ENCODE results near the gene SIL1. TPM values are rescaled to one million over a fixed set of nuclear protein-coding genes. Genes with fewer than 3 reads are reported as not detected.

The SIL1 gene
- total and polyA plus RNA-seq, 9 of the 15 experiments (the other 6 are each of a cell fraction or from before 2014, with no cell fraction given), result 1.3 to 30.5 (median 18.1) TPM

DNA sequence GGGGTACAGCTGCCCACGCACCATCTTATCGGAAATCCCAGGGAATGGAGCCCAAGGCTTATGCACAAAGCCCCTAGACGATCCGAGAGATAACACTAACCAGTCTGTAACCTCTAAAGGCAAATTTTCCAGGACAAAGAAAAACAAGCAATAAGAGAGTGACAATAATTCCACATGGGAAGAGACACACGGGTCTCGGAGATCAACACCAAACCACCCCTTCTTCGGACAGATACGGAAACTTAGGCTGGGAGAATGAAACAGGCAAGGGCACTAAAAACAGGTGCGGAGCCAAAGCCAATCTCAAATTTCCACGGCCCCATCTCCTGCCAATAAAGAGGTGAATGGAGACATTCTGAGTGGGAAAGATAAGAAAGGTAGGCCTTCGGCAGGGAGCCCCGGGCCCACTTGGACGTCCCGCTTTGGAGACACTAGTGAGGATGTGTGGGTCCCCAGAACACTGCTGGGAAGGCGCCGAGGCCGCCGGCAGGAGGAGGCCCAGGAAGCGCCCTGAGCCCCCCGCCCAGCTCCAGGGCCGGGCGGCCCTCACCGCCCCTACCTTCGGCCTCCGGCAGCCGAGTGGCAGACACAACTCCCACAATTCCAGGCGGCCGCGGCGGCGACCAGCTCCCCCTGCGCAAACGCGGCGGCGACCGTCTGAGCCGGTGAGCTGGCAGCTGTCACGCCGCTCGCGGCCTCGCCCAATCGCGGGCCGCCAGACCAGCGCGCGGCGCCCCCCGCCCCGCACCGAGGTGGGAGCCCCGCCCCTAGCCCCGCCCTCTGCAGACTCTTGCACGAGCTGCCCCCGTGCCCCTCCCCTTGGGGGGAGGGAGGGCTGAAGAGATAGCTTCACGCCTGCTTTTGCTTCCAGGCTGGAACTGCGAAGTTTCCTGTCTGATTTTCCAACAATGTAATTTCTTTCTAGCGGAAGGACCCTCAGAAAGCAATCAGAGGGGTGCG lies at the start of gene SIL1 (continued):
- TF ChIP-seq ZNF282 (CRISPR knock-in tag; IDR thresholded peaks at IDR 0.05) (no peak), SETDB1 (IDR thresholded peaks at IDR 0.05; ENCODE audit: low read length) (no peak), ZNF79 (CRISPR knock-in tag; IDR thresholded peaks at IDR 0.05; ENCODE audit: low read depth) (no peak), PRMT5 (CRISPR knock-in tag; IDR thresholded peaks at IDR 0.05) (no peak), RB1 (IDR thresholded peaks at IDR 0.05; ENCODE audit: low read depth) (peak; percentile 63), SMAD3 (CRISPR knock-in tag; conservative IDR thresholded peaks at IDR 0.05) (no peak), WHSC1 (IDR thresholded peaks at IDR 0.05; ENCODE audit: low read length) (no peak), CTCF (IDR thresholded peaks at IDR 0.05 in 2 of 3, conservative IDR thresholded peaks at IDR 0.05 in 1 of 3; ENCODE audit: insufficient read depth in 2 of 3, low read depth in 1 of 3, low read length in 3 of 3) (no peak), HDAC3 (IDR thresholded peaks at IDR 0.05; ENCODE audit: borderline replicate concordance, partially characterized antibody) (no peak), NELFE (IDR thresholded peaks at IDR 0.05; ENCODE audit: insufficient read depth, insufficient read length) (no peak), TRIM24 (IDR thresholded peaks at IDR 0.05) (no peak), E2F3 (CRISPR knock-in tag; IDR thresholded peaks at IDR 0.05) (no peak), ZNF445 (CRISPR knock-in tag; IDR thresholded peaks at IDR 0.05; ENCODE audit: low read depth) (no peak), ZNF444 (CRISPR knock-in tag; IDR thresholded peaks at IDR 0.05) (peak; percentile 70; the same call in 1 of the 2 replicates), SRSF3 (IDR thresholded peaks at IDR 0.05; ENCODE audit: insufficient read depth, low read length) (no peak), NCOR1 (IDR thresholded peaks at IDR 0.05) (peak; percentile 30), ELK1 (CRISPR knock-in tag; IDR thresholded peaks at IDR 0.05) (no peak), RNF2 (IDR thresholded peaks at IDR 0.05) (peak; percentile 55; the same call in 1 of the 2 replicates), FIP1L1 (IDR thresholded peaks at IDR 0.05; ENCODE audit: low read depth, low read length, poor library complexity, severe bottlenecking) (peak; percentile 24), ZNF766 (CRISPR knock-in tag; conservative IDR thresholded peaks at IDR 0.05) (peak; percentile 63; the same call in 1 of the 2 replicates), MCM7 (IDR thresholded peaks at IDR 0.05) (no peak)
- TF ChIP-seq, protein P1, sequence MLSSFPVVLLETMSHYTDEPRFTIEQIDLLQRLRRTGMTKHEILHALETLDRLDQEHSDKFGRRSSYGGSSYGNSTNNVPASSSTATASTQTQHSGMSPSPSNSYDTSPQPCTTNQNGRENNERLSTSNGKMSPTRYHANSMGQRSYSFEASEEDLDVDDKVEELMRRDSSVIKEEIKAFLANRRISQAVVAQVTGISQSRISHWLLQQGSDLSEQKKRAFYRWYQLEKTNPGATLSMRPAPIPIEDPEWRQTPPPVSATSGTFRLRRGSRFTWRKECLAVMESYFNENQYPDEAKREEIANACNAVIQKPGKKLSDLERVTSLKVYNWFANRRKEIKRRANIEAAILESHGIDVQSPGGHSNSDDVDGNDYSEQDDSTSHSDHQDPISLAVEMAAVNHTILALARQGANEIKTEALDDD (IDR thresholded peaks at IDR 0.05), result no peak
- TF ChIP-seq, protein P2, sequence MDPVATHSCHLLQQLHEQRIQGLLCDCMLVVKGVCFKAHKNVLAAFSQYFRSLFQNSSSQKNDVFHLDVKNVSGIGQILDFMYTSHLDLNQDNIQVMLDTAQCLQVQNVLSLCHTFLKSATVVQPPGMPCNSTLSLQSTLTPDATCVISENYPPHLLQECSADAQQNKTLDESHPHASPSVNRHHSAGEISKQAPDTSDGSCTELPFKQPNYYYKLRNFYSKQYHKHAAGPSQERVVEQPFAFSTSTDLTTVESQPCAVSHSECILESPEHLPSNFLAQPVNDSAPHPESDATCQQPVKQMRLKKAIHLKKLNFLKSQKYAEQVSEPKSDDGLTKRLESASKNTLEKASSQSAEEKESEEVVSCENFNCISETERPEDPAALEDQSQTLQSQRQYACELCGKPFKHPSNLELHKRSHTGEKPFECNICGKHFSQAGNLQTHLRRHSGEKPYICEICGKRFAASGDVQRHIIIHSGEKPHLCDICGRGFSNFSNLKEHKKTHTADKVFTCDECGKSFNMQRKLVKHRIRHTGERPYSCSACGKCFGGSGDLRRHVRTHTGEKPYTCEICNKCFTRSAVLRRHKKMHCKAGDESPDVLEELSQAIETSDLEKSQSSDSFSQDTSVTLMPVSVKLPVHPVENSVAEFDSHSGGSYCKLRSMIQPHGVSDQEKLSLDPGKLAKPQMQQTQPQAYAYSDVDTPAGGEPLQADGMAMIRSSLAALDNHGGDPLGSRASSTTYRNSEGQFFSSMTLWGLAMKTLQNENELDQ (CRISPR knock-in tag; IDR thresholded peaks at IDR 0.05; ENCODE audit: borderline replicate concordance), result no peak; the same call in 1 of the 2 replicates
